Measurements from ENCODE around the gene CTTNBP2. TPM values are rescaled to one million over a fixed set of nuclear protein-coding genes. Genes with fewer than 3 reads are reported as not detected.

CTTNBP2 gene
- total RNA-seq, 1 donor from 2014 or later = 9.9 TPM

- DNase-seq (ENCODE audit: low read depth, low spot score) = no peak
- Mint-ChIP-seq H3K27me3 (ENCODE audit: low read depth) (no peaks in the 10 kb centered on the region), H3K36me3 (ENCODE audit: low read depth) (peaks cover 21% of the 10 kb centered on the region), H3K27ac (ENCODE audit: unreplicated experiment) (no peak overlapping the region), H3K4me1 (peaks cover 6% of the 10 kb centered on the region), H3K9me3 (peaks cover 11% of the 10 kb centered on the region), H3K4me3 (no peak overlapping the region)
- TF ChIP-seq CTCF (conservative IDR thresholded peaks at IDR 0.05) = no peak
Observed at GRCh38 chr7:117830422-117830954, 42.8 kb downstream of the CTTNBP2 start.

GRCh38 chr7:117829450-117830117 is 43.7 kb downstream of the CTTNBP2 start:
- H3K4me3 Mint-ChIP-seq = no peak overlapping the region
- peaks cover 11% of the 10 kb centered on the region for H3K9me3 Mint-ChIP-seq
- TF ChIP-seq CTCF (conservative IDR thresholded peaks at IDR 0.05) = no peak
- DNase-seq (ENCODE audit: low read depth, low spot score) = no peak
- H3K27me3 Mint-ChIP-seq (ENCODE audit: low read depth) = no peaks in the 10 kb centered on the region
- H3K4me1 Mint-ChIP-seq = peaks cover 6% of the 10 kb centered on the region
- peaks cover 21% of the 10 kb centered on the region for H3K36me3 Mint-ChIP-seq (ENCODE audit: low read depth)
- no peak overlapping the region for H3K27ac Mint-ChIP-seq (ENCODE audit: unreplicated experiment)

- H3K4me1 Mint-ChIP-seq = peaks cover 6% of the 10 kb centered on the region
- H3K36me3 Mint-ChIP-seq (ENCODE audit: low read depth) = peaks cover 21% of the 10 kb centered on the region
- DNase-seq (ENCODE audit: low read depth, low spot score) = no peak
- peaks cover 11% of the 10 kb centered on the region for H3K9me3 Mint-ChIP-seq
- TF ChIP-seq CTCF (conservative IDR thresholded peaks at IDR 0.05) = no peak
- no peak overlapping the region for H3K4me3 Mint-ChIP-seq
- no peak overlapping the region for H3K27ac Mint-ChIP-seq (ENCODE audit: unreplicated experiment)
- H3K27me3 Mint-ChIP-seq (ENCODE audit: low read depth) = no peaks in the 10 kb centered on the region
Observed at GRCh38 chr7:117828825-117829224, 44.4 kb downstream of the CTTNBP2 start.

GRCh38 chr7:117827862-117828261 is 45.4 kb downstream of the CTTNBP2 start:
- DNase-seq (ENCODE audit: low read depth, low spot score) = no peak
- H3K4me1 Mint-ChIP-seq = peaks cover 6% of the 10 kb centered on the region
- peaks cover 14% of the 10 kb centered on the region for H3K36me3 Mint-ChIP-seq (ENCODE audit: low read depth)
- peaks cover 4% of the 10 kb centered on the region for H3K9me3 Mint-ChIP-seq
- H3K27me3 Mint-ChIP-seq (ENCODE audit: low read depth) = no peaks in the 10 kb centered on the region
- no peak overlapping the region for H3K27ac Mint-ChIP-seq (ENCODE audit: unreplicated experiment)
- H3K4me3 Mint-ChIP-seq = no peak overlapping the region
- TF ChIP-seq CTCF (conservative IDR thresholded peaks at IDR 0.05) = no peak

- no peak for DNase-seq (ENCODE audit: low read depth, low spot score)
- H3K4me1 Mint-ChIP-seq = peaks cover 6% of the 10 kb centered on the region
Observed at GRCh38 chr7:117825132-117825531, 48.1 kb downstream of the CTTNBP2 start.

More at GRCh38 chr7:117825132-117825531, 48.1 kb downstream of the CTTNBP2 start:
- Mint-ChIP-seq H3K36me3 (ENCODE audit: low read depth) (no peaks in the 10 kb centered on the region), H3K9me3 (no peaks in the 10 kb centered on the region), H3K27ac (ENCODE audit: unreplicated experiment) (no peak overlapping the region), H3K4me3 (no peak overlapping the region), H3K27me3 (ENCODE audit: low read depth) (no peaks in the 10 kb centered on the region)
- no peak for TF ChIP-seq CTCF (conservative IDR thresholded peaks at IDR 0.05)
